HCT116 (cell line): ENCODE measurements around the gene SLC9A2.

Experiments used
- CTCF ChIP-seq, 3 experiments: fragments of 200-600 bp in 1 of 3; sonication (generic) in 1 of 3; IDR thresholded peaks in 2 of 3; conservative IDR thresholded peaks in 1 of 3; 2 replicates each; pipeline ENCODE4 v1.5.1; 2012 to 2017; ENCODE audit warnings: low read depth in 2 of 3, low read length in 2 of 3, antibody characterized with exemption in 1 of 3, borderline replicate concordance in 1 of 3, control low read depth in 1 of 3, mild to moderate bottlenecking in 1 of 3, mixed read lengths in 1 of 3, mixed run types in 1 of 3, moderate library complexity in 1 of 3; ENCODE audit not compliant: insufficient read depth in 1 of 3
- EZH2phosphoT487 ChIP-seq: fragments of 200-600 bp; IDR thresholded peaks from 2 replicates; pipeline ENCODE4 v1.6.1; 2018; ENCODE audit warnings: antibody characterized with exemption, borderline replicate concordance
- JUND ChIP-seq: IDR thresholded peaks from 2 replicates; pipeline ENCODE4 v1.6.1; 2012
- POLR2A ChIP-seq: IDR thresholded peaks from 2 replicates; pipeline ENCODE4 v1.7.0; 2011; ENCODE audit warnings: borderline replicate concordance; ENCODE audit not compliant: insufficient read depth, insufficient read length; ENCODE audit errors: extremely low read depth
- POLR2AphosphoS5 ChIP-seq: IDR thresholded peaks from 2 replicates; pipeline ENCODE4 v1.6.1; 2011; ENCODE audit warnings: mild to moderate bottlenecking, low read depth, low read length, moderate library complexity
- REST ChIP-seq: IDR thresholded peaks from 2 replicates; pipeline ENCODE4 v1.6.1; 2012; ENCODE audit warnings: low read depth
- SIN3A ChIP-seq: IDR thresholded peaks from 2 replicates; pipeline ENCODE4 v1.6.1; 2012; ENCODE audit warnings: low read depth
- SRF ChIP-seq: IDR thresholded peaks from 2 replicates; pipeline ENCODE4 v1.6.1; 2012; ENCODE audit warnings: low read depth
- ZFX ChIP-seq: fragments of 450-650 bp; IDR thresholded peaks from 2 replicates; pipeline ENCODE4 v1.6.1; 2017

- no peak for TF ChIP-seq CTCF (IDR thresholded peaks at IDR 0.05 in 2 of 3, conservative IDR thresholded peaks at IDR 0.05 in 1 of 3; ENCODE audit: borderline replicate concordance in 1 of 3, insufficient read depth in 1 of 3, low read depth in 2 of 3, low read length in 2 of 3)
- TF ChIP-seq JUND: no peak
- no peak for TF ChIP-seq POLR2A
- TF ChIP-seq SIN3A: no peak
- no peak for TF ChIP-seq POLR2AphosphoS5
- no peak for TF ChIP-seq ZFX
- no peak for TF ChIP-seq REST
- TF ChIP-seq SRF: no peak
- TF ChIP-seq EZH2phosphoT487: no peak
These were observed 32.8 kb downstream of the SLC9A2 start for GRCh38 chr2:102652126-102652525.
